SH-SY5Y (cell line): ENCODE measurements around the gene C14orf93.

Experiments used
- GATA2 ChIP-seq: IDR thresholded peaks from 2 replicates; pipeline ENCODE4 v1.6.1; 2011; ENCODE audit warnings: mild to moderate bottlenecking, low read depth, low read length
- GATA3 ChIP-seq: IDR thresholded peaks from 2 replicates; pipeline ENCODE4 v1.6.1; 2011; ENCODE audit warnings: low read depth, mild to moderate bottlenecking, low read length, moderate library complexity

DNA sequence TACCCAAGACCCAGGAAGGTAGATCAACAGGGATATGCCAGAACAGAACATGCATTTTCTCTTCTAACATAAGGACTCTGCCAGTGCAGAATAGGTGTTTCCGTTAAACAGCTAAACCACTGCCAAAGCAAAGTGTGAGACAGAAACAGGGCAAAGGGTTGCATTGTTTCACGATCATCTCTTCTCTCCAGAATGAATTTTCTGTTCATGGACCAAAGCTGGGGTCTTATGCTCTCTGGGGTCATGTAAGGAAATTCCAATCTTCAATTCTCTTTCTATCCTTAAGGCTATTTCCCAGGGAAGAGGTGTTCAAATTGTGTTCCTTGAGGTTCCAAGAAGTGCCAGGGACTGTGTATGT, 13.8 kb upstream of the C14orf93 start:
- TF ChIP-seq GATA3 = no peak
- TF ChIP-seq GATA2 = no peak
